NCI-H226 (cell line): ENCODE results near the gene ZNF385B.
"Not testable (repeated sequence)": the region's sequence is repeated elsewhere in the genome, so short reads cannot be mapped to it uniquely, and the experiment has no call there.

Experiments used
- DNase-seq: peaks from one replicate; pipeline ENCODE4 v3.0.0-alpha.2; 2015

Gene ZNF385B

DNA sequence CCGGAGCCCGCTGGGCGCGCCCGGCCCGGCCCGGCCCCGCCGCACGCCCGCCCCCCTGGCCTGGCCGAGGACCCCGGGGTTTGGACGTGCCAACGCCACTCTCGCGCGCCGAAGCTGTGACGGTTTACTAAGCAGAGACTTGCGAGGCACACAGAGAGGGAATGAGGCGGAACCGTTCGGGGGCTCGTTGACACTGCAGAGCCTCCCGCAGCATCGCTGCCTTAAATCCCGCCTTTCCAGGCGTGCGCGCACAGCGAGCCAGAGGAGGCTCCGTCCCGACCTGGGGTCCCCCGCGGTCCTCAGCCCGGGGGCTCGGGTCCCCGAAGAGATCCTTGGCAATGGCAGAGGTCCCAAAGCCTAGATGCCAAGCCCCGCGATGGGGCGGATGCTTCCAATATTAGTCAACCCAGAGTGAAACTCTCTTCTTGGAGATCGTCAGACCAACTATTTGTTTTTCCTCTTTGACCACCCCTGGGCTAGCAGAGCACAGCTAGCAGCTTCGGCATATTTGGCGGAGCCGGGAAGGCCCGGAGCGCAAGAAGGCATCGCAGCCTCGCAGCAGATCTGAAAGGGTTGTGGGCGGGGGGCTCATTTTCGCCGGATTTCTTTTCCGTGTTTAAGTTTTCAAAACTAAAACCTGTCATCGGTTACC is at the start of gene ZNF385B:
Gene ZNF385B (minus strand): TSS at position 197 of the 652 bp plus-strand sequence.
- no peak for DNase-seq

DNA sequence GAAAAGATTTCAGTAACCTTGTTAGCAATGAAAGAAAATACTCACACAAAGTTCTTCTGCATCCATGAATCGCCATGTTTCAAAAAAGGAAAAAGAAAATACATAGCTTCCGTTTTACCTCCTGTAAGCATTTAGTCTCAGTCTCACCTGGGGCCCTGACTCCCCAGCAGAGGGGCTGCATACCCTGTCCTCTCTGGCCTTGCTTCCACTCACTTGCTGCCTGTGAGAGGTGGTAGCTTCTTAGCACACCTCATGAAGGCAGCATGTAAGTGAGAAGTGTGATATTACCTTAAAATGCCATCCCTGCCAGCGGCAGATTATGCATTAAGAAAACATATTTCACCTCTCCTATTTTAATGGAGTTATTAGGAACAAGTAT is 49.3 kb upstream of the ZNF385B start:
- no peak for DNase-seq

DNA sequence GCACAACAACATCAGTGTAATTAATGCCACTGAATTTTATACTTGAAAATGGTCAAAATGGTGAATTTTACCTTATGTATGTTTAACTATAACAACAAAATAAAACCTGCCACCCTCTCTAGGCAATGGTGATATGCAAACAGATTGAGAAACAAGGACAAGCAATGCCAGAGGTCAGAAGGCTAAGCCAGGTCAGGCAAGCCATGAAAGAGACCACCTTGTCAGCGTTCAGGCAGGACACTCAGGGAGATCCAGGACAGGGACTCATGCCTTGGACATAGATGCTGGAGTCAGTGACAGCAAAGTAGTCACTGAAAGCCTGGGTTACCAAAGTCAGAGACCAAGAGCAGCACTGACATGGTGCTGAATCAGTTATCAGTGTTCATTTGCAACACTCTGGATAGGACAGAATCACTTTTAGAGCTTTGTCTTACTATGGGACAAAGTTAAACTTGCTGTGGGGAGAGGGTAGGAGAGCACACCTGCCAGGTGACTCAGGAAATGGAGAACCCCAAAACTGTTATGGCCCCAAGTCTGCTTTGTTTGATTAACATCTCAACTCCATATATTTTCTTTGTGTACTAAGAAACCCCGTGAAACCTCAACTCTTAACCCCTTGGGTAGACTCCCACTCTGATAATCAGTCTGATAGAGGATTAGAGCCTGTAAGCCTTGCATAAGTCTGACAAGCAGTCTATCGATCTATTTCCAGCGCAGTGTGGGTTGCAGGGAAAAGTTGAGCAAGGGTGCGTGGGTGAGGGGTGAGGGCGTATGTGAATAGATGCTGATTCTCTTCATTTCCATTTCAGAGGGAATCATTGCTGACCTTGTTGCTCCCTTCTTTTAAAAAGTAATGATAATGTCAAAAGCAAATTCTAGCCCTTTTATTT is 48.7 kb upstream of the ZNF385B start:
- DNase-seq: no peak

DNA sequence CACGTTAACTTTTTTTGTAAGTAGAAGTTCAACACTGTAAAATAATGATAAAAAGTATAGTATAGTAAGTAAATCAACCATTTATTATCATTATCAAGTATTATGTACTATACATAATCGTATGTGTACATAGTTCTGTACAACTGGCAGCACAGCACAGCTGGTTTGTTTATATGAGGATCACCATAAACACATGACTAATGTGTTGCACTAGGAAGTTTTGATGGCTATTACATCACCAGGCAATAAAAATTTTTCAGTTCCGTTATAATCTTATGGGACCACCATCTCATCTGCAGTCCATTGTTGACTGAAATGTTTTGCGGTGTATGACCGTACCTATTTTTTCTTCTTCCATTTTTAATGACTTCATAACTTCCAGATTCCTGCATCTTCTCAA is 39.2 kb upstream of the ZNF385B start:
- DNase-seq: no peak

DNA sequence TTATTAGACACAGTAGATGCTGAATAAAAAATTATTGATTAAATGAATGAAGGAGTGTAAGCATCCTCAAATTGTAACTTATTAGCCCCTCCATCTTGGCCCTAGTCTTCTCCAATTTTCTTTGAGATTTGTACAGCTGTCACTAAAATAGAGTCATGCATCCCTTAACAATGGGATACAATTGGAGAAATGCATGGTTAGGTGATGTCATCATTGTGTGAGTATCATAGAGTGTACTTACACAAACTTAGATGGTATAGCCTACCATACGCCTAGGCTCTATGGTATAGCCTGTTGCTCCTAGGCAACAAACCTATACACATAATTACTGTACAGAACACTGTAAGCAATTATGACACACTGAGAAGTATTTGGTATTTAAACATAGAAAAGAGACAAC is 38.3 kb upstream of the ZNF385B start:
- no peak for DNase-seq

DNA sequence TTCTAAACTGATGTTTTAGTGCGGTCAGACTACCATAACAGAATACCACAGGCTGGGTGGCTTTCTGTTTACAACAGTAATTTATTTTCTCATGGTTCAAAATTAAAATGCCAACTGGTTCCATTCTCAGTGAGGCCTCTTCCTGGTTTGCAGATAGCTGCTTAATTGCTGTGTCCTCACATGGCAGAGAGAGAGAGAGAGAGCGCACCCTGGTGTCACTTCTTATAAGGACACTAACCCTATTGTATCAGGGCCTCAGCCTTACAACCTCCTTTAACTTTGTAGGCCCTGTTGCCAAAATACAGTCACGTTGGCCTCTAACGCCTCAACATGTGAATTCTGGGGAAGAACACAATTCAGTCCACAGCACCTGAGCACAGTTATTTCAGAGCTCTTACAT is 37.5 kb upstream of the ZNF385B start:
- no peak for DNase-seq

DNA sequence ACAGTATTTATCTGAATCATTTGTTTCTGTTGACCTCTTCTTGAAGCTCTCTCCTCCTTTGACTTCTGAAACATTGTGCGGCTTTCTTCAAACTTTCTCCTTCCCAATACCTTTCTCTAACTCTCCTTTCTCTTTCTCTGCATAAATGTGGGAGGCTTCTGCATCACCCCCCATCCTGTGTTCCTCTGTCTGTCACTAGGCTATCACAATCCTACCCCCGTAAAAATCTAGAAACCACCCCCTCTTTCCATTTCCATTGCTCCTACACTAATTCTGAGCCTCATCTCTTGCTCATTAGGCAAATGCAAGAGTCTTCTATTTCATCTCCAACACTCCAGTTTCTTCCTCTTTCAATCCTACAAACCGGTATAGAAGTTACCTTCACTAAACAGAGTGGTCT is 32.2 kb upstream of the ZNF385B start:
- no peak for DNase-seq

DNA sequence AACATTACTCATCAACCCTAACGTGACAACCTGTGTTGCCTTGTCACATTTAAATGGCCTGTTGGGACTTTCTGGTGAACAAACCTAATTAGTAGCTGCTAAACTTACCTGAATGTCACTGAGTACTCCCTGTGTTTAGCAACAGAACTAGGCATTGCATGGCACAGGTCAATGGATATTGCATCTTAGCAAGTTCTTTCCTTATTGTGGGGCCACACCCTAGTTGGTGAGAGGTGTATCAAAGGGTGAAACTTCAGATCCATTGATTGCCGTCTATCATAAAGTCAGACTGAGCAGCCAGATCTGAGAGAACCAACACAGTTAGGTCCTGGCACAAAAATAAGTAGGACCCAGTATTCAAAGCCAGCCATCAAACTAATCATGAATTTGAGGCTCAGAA is 29.8 kb upstream of the ZNF385B start:
- DNase-seq: no peak

DNA sequence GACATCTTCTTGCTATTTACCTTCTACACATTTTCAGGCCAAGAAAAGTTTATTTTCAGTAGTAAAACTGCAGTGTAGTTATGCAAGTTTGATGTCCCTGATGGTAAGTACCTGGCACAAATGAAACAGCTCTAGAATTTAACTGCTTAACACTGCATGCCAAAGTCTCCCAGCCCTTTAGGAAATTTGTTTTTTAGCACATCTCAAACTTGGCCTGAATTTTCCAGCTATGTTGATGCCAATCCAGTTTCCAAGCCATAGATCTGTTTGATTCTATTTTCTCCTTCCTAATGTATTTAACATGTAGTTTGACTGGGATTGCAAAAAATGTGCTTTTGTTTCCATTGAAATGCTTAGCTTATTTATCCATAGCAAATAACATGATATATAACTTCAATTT is 29.3 kb upstream of the ZNF385B start:
- no peak for DNase-seq

DNA sequence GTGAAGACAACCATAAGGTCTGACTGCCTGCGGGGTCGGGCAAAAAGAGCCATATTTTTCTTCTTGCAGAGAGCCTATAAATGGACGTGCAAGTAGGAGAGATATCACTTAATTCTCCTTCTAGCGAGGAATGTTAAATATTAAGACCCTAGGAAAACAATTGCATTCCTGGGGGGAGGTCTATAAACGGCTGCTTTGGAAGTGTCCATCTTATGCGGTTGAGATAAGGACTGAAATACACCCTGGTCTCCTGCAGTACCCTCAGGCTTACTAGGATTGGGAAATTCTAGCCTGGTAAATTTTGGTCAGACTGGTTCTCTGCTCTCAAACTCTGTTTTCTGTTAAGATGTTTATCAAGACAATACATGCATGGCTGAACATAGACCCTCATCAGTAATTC is 27.2 kb upstream of the ZNF385B start:
- DNase-seq: not testable (repeated sequence)

DNA sequence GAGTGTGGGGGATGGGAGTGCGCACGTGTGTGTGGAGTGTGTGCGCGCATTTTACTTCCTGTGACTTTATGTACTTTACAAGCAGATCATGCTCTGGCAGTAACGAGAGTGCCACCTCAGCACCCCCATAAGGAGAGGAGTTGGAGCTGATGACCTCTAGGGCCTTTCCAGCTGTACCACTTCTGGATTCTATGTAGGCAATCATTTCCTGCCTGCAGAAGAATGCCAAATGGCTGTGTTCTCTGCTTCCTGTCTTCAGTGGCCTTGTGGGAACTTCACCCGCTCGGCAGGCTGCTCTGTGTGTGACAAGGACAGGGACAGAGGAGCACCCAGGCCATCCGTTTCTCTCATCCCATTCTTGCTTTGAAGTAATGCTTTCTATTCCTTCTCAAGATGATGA is 22.8 kb upstream of the ZNF385B start:
- no peak for DNase-seq

DNA sequence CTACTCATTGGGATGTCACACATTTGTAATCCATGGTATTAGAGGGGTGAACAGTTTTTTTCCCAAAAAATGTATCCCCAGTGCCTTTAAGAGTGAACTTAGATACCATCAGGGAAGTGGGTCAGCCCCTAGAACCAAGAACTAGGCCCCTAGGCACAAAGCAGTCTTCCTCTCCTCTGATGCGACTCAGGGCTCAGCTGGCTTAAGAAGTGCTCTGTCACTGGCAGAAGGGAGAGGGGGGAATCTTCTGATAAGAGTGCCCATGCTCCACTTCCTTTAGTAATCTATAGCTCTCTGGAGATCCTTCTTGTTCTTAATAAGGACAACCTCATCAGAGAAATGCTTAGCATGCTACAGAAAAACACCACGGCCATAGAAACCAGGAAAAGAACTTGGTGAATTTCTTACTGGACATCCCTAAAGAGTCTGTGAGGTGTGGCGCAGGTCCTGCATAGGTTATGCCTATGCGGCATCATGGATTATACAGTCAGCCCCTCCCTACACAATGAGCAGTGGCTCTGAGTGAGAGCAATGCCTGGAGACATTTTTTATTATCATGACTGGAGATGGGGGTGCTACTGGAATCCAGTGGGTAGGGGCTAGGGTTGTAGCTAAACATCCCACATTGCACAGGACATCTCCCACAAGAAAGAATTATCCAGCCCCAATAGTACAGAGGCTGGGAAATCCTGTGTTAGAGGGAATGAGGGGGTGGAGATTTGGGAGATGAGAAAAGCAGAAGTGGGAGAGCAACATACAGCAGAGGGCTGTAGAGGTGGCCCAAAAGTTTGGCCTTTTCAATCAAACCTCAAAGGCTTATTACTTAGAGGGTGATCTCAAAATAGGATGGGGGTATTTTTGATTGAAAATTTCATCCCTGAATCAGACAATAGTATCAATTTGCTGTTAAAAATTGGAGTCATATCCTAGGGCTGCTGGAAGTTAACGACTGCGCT is 21.7 kb upstream of the ZNF385B start:
- DNase-seq: no peak

DNA sequence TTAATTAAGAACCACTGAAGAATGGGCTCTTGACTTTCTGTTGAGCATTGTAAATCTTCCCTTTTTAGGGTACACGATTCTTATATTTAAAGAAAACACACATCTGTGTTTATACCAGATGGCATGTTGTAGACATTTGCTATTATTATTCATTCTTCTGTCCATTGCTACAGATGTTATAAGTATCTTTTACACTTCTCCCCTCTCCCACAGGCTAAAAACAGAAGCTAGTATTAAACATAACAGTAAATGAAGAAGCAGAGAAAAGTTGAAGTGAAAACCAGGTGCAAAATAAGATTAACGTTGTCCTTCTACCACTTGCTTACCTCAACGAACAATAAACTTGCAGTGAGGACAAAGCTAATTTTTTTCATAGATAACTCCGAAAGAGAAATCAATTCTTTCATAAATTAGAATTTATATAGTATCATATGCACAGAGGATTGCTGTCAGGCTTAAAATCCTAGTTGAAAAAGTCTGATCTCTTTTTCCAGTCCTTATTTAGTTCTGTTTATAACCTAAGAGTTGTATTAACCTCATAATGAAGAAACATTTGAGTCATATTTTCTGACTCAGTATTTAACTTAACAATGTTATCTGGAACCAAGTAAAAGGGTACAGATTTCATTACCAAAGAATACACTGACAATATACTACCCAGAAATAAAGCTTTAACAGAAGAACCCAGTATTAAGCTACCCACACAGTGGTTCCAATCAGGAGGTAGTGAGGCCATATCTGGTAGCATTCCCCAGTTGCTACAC is 16.4 kb upstream of the ZNF385B start:
- DNase-seq: no peak

DNA sequence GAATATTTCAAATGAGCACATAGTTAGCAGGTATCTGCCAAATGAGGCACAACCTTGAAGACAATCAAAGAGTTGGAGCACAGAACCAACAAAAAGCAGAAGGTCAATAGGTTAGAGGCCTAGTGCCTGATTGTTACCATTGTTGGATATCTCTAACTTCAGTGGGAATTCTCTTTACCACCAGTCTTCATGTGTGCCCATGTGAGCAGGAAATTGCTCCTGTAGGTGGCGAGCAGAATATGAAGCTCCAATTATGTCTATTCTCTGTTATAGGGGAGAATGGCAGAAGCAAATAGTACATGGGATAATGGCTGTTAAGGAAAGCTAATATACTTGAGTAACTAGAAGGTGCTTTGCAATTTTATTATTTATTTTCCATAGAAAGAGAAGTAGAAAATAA is 14.9 kb upstream of the ZNF385B start:
- no peak for DNase-seq

DNA sequence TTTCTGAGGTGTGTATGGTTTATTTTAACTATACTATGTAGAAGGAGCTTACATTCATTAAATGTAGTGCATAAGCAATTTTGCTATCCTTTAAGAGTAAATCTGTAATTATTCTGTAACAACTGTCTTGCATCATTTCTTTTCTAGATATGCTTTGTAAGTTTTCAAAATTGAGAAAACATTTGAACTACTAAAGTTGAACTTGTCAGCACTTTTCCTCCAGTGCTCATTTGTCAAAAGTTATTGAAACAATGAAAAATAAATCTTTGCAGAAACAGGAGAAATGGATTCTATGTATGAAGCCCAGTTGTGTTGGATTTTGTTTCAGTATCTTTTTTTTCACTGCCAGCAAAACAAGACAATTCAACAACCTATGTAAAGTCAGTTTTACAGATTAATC is 14.5 kb upstream of the ZNF385B start:
- no peak for DNase-seq

DNA sequence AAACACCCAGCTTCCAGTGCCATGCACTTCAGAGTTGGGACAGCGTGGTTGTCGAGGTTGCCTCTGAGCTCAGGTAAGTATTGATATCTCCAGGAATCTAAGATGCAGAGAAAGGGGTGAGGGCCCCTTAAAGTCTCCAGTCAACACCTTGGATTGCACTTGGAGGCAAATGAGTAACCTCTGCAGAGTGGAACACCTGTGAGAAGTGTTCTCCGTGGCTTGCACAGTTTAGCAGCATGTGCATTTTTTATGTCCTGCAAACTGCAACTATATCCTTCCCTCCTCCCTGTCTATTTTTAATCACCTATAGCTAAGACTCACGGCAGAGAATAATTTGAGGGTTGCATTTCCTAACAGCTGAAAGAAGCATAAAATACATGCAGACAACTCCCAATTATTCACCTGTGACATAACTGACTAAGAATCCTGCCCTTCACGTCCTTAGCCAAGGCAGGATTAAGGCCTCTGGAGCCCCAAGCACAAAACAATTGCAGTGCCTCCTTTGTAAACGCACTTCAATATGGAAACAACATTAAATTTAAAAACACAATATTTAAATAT is 1.6 kb upstream of the ZNF385B start:
- no peak for DNase-seq

DNA sequence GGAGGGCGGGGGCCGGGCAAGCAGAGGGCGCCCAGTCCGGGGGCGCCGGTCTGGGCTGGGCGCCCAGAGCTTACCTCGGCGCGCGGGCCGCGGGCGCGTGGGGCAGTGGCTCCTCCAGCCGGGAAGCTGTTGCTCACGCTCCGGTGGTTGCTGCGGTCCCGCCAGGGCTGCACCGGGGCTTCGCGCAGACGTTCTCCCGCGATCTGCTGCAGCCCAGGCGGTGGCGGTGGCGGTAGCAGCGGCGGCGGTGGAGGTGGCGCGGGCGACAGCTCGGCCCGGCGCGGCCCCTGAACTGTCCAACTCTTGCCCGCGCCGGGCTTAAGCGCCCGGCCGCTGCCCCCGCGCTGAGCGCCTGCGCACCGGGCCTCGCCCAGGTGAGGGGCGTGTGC is 391 bp downstream of the ZNF385B start:
- no peak for DNase-seq

DNA sequence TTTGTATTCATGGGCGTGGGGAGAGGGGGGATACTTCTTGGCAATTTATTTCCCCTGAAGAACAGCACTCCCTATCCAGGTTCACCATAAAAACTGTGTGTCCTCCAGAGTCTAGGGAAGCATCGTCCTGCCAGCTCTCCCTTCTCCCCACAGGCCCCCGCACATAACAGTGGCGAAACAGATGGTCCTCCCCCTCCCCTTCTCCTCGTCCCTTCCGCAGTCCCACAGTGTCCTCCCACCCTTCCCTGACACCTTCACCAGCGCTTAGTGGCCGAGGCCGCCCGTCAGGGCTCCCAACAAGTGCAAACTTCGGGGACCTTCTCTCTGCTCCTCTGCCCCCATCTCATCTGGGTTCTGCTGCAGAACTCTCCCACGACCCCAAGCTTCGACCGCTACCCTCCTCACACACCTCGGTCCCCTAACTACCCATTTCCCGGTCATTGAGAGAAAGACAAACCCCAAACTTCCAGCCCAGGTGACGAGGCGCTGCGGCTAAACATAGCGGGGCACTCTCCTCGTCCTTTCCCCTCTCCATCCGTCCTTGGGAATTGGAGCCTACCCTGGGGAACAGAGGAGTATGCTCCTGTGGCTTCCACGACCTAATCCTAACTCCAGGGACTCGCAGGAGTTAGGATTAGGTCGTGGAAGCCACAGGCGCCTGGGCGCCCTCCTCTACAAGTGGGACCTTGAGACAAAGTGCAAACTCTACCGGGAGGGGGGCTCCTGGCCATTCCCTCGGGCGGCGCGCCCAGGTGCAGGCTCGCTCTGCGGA is 971 bp downstream of the ZNF385B start:
- DNase-seq: no peak

DNA sequence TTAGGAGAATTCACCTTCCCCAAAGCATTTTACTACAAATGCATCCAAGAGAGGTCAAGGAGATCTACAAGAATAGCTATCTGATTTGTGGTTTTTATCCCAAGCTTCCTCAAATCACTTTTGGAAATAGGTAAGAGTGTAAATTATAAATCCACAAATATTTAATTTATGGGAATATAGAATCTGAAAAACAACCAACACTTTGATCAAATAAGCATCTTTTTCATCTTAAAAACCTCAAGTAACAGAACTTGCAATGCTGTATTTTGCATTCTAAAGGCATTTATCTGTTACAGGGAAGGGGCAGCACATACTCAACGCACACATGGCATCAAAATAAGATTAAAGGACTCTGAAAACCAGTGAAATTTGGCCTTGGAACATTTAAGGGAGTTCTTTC is 1.9 kb downstream of the ZNF385B start:
- DNase-seq: no peak

DNA sequence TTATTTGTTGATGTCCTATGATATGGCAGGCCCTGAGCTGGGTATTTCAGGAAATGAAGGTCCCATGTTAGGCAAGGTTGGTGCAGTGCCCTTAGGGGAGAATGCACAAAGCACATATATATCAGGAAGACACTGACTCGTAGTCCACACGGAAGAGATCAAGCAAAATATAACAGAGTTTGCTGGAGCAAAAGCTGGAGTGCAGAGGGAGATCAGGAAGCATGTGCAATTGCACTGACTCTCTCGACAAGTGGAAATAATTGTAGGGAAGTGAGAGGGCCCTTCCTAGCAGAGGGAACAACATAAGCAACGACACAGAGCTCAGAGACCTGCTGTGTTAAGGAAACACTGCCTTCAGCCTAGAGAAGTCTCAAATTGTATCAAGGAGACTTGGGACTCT is 4.2 kb downstream of the ZNF385B start:
- no peak for DNase-seq

DNA sequence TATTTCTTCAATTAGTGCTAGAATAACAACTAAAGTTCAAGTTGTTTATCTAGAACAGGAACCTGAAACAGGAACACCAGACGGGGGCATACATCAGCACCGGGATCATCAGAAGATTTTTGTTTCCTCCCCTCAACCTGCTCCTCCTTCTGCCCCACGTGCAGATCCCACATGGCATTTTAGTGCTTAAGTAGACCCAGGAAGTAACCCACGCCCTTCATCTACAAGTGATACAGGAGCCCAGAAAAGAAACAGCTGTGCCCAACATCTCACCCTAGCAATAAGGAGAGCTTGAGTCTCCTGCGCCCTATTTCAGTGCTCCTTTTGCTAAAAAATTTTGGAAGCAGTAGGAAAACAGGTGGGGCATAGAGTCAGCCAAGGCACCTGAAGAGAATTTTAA is 5.2 kb downstream of the ZNF385B start:
- no peak for DNase-seq

DNA sequence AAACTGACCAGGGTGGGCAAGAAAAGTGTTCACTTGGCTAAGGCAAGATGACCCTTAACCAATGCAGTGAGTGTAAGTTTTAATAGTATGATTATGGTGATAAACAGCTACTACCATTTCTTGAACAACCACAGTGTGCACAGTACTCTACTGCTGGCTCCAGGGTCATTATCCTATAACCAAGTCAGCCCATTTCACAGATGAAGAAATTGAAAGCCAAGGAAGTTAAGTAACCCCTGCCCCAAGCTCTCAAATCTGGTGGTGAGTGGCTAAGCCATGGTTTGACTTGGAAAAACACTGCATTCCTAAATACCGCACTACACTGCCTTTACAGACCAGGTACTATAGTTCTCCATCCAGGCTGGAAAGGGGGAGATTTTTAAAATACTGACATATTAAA is 5.7 kb downstream of the ZNF385B start:
- no peak for DNase-seq
